ENCODE data around the gene SPCS1. TPM values are rescaled to one million over a fixed set of nuclear protein-coding genes. Genes with fewer than 3 reads are reported as not detected.

The SPCS1 gene
- total RNA-seq, 1 experiment from 2014 or later: 151 TPM

DNA sequence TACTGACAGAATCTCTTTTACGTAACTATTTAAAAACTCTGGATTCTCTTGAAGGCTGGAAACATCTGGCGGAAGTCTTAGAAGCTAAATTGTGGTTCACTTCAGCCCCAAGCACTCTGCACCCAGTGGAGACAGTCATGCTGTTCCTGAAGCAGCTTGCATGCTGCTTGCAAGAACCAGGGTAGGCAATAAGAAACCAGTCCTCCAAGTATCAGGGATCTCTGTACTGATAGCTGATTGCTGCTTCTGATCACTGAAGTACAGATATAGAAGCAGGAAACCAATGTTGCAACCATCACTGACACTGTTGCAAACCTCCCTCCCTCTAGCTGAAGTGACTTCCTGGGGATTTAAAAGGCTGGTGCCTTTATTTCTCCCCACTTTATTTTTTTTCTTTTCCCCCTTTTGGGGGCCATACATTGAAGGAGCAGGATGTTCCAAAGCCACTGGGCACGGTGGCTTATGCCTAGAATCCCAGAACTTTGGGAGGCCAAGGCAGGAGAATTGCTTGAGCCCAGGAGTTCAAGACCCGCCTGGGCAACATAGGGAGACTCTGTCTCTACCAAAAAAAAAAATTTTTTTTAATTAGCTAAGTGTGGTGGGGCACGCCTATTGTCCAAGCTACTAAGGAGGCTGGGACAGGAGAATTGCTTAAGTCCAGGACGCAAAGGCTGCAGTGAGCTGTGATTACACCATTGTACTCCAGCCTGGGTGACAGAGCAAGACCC is 15.3 kb downstream of the SPCS1 start:
- Mint-ChIP-seq H3K4me3 (ENCODE audit: low read depth, unreplicated experiment) (no peak overlapping the region), H3K27ac (ENCODE audit: unreplicated experiment) (no peak overlapping the region), H3K27me3 (ENCODE audit: unreplicated experiment) (no peaks in the 10 kb centered on the region), H3K9me3 (ENCODE audit: low read depth, unreplicated experiment) (no peaks in the 10 kb centered on the region), H3K4me1 (ENCODE audit: low read depth, unreplicated experiment) (no peaks in the 10 kb centered on the region), H3K36me3 (ENCODE audit: insufficient read depth, unreplicated experiment) (peaks cover 4% of the 10 kb centered on the region)
- intact Hi-C loops (cut with micrococcal nuclease; ENCODE audit: unreplicated experiment): no loop called here
- DNase-seq: no peak
- no TSS peak for BruUV-seq (replicated peaks)
- TF ChIP-seq, protein P1, sequence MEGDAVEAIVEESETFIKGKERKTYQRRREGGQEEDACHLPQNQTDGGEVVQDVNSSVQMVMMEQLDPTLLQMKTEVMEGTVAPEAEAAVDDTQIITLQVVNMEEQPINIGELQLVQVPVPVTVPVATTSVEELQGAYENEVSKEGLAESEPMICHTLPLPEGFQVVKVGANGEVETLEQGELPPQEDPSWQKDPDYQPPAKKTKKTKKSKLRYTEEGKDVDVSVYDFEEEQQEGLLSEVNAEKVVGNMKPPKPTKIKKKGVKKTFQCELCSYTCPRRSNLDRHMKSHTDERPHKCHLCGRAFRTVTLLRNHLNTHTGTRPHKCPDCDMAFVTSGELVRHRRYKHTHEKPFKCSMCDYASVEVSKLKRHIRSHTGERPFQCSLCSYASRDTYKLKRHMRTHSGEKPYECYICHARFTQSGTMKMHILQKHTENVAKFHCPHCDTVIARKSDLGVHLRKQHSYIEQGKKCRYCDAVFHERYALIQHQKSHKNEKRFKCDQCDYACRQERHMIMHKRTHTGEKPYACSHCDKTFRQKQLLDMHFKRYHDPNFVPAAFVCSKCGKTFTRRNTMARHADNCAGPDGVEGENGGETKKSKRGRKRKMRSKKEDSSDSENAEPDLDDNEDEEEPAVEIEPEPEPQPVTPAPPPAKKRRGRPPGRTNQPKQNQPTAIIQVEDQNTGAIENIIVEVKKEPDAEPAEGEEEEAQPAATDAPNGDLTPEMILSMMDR (IDR thresholded peaks at IDR 0.05; ENCODE audit: unreplicated experiment): no peak
- CTCF ChIA-PET: no interaction called here

DNA sequence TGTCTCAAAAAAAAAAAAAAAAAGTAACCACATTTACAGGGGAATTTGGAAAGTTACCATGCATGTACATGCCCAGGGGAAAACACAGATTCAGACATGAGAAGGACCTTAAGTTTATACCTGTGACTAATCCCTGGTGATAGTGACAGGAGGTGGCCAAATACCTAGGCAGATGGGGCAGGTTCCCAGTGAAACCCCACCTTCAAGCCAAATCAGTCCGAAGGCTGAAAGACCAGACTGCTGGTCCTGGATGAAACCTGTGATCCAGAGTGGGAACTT is 15.8 kb downstream of the SPCS1 start:
- H3K27me3 Mint-ChIP-seq (ENCODE audit: unreplicated experiment): no peaks in the 10 kb centered on the region
- CTCF ChIA-PET: no interaction called here
- intact Hi-C loops (cut with micrococcal nuclease; ENCODE audit: unreplicated experiment): no loop called here
- H3K36me3 Mint-ChIP-seq (ENCODE audit: insufficient read depth, unreplicated experiment): peaks cover 5% of the 10 kb centered on the region
- no peak for DNase-seq
- TF ChIP-seq, protein P1 (IDR thresholded peaks at IDR 0.05; ENCODE audit: unreplicated experiment): no peak
- H3K27ac Mint-ChIP-seq (ENCODE audit: unreplicated experiment): no peak overlapping the region
- no peak overlapping the region for H3K4me3 Mint-ChIP-seq (ENCODE audit: low read depth, unreplicated experiment)
- no peaks in the 10 kb centered on the region for H3K4me1 Mint-ChIP-seq (ENCODE audit: low read depth, unreplicated experiment)
- no peaks in the 10 kb centered on the region for H3K9me3 Mint-ChIP-seq (ENCODE audit: low read depth, unreplicated experiment)
- BruUV-seq (replicated peaks): no TSS peak

DNA sequence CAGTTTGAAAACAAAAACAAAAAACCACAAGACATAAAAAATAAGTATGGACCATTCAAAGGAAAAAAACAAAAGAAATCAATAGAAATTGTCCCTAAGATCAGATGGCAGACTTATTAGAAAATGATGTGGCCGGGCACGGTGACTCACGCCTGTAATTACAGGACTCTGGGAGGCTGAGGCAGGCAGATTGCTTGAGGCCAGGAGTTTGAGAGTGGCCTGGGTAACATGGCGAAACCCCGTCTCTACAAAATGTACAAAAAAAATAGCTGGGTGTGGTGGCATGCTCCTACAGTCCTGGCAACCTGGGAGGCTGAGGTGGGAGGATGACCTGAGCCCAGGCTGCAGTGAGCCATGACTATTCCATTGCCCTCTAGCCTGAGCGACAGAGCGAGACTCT is 16.6 kb downstream of the SPCS1 start:
- H3K27ac Mint-ChIP-seq (ENCODE audit: unreplicated experiment): no peak overlapping the region
- CTCF ChIA-PET: no interaction called here

DNA sequence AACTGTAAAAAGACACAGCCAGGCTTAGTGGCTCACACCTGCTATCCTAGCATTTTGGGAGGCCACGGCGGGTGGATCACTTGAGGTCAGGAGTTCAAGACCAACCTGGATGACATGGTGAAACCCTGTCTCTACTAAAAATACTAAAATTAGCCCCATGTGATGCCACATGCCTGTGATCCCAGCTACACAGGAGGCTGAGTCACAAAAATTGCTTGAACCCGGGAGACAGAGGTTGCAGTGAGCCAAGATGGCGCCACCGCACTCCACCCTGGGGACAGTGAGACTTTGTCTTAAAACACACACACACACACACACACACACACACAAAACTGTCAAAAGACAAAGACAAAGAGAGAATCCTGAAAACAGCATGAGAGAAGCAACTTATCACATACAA is 18.0 kb downstream of the SPCS1 start:
- CTCF ChIA-PET: no interaction called here
- H3K4me1 Mint-ChIP-seq (ENCODE audit: low read depth, unreplicated experiment): peaks cover 4% of the 10 kb centered on the region
- no peaks in the 10 kb centered on the region for H3K9me3 Mint-ChIP-seq (ENCODE audit: low read depth, unreplicated experiment)
- no peaks in the 10 kb centered on the region for H3K27me3 Mint-ChIP-seq (ENCODE audit: unreplicated experiment)
- H3K27ac Mint-ChIP-seq (ENCODE audit: unreplicated experiment): no peak overlapping the region
- H3K36me3 Mint-ChIP-seq (ENCODE audit: insufficient read depth, unreplicated experiment): peaks cover 12% of the 10 kb centered on the region
- no peak overlapping the region for H3K4me3 Mint-ChIP-seq (ENCODE audit: low read depth, unreplicated experiment)
- no TSS peak for BruUV-seq (replicated peaks)
- DNase-seq: no peak
- intact Hi-C loops (cut with micrococcal nuclease; ENCODE audit: unreplicated experiment): no loop called here
- TF ChIP-seq, protein P1 (IDR thresholded peaks at IDR 0.05; ENCODE audit: unreplicated experiment): no peak

More for the DNA sequence above, 16.6 kb downstream of the SPCS1 start:
- intact Hi-C loops (cut with micrococcal nuclease; ENCODE audit: unreplicated experiment): no loop called here
- H3K27me3 Mint-ChIP-seq (ENCODE audit: unreplicated experiment): no peaks in the 10 kb centered on the region
- no peak for DNase-seq
- H3K4me3 Mint-ChIP-seq (ENCODE audit: low read depth, unreplicated experiment): no peak overlapping the region
- H3K9me3 Mint-ChIP-seq (ENCODE audit: low read depth, unreplicated experiment): no peaks in the 10 kb centered on the region
- no TSS peak for BruUV-seq (replicated peaks)
- TF ChIP-seq, protein P1 (IDR thresholded peaks at IDR 0.05; ENCODE audit: unreplicated experiment): no peak
- H3K4me1 Mint-ChIP-seq (ENCODE audit: low read depth, unreplicated experiment): no peaks in the 10 kb centered on the region
- H3K36me3 Mint-ChIP-seq (ENCODE audit: insufficient read depth, unreplicated experiment): peaks cover 5% of the 10 kb centered on the region
